ENCODE results near the gene NELFB.

NELFB gene

GRCh38 chr9:137279741-137280473 is 24.8 kb downstream of the NELFB start:
- no peak for TF ChIP-seq CTCF (IDR thresholded peaks at IDR 0.05; ENCODE audit: borderline replicate concordance, insufficient read depth, low read depth, low read length)
- H3K4me3 ChIP-seq (ENCODE audit: low read depth, low read length) = no peak overlapping the region

- TF ChIP-seq CTCF (IDR thresholded peaks at IDR 0.05; ENCODE audit: borderline replicate concordance, insufficient read depth, low read depth, low read length) = peak; percentile 49; the same call in 1 of the 2 replicates
Measured at GRCh38 chr9:137280474-137281344, 25.6 kb downstream of the NELFB start.

GRCh38 chr9:137281345-137282116 is 26.4 kb downstream of the NELFB start:
- TF ChIP-seq CTCF (IDR thresholded peaks at IDR 0.05; ENCODE audit: borderline replicate concordance, insufficient read depth, low read depth, low read length) = no peak
- H3K4me3 ChIP-seq (ENCODE audit: low read depth, low read length) = no peak overlapping the region

More at GRCh38 chr9:137280474-137281344, 25.6 kb downstream of the NELFB start:
- peak overlapping the region; percentile 5 for H3K4me3 ChIP-seq (ENCODE audit: low read depth, low read length)

GRCh38 chr9:137286975-137287383 is 31.9 kb downstream of the NELFB start:
- TF ChIP-seq CTCF (IDR thresholded peaks at IDR 0.05; ENCODE audit: borderline replicate concordance, insufficient read depth, low read depth, low read length) = peak; percentile 56
- H3K4me3 ChIP-seq (ENCODE audit: low read depth, low read length) = no peak overlapping the region

- no peak for TF ChIP-seq CTCF (IDR thresholded peaks at IDR 0.05; ENCODE audit: borderline replicate concordance, insufficient read depth, low read depth, low read length)
- H3K4me3 ChIP-seq (ENCODE audit: low read depth, low read length) = no peak overlapping the region
Measured at GRCh38 chr9:137293094-137293481, 38.0 kb downstream of the NELFB start.

- TF ChIP-seq CTCF (IDR thresholded peaks at IDR 0.05; ENCODE audit: borderline replicate concordance, insufficient read depth, low read depth, low read length) = no peak
- no peak overlapping the region for H3K4me3 ChIP-seq (ENCODE audit: low read depth, low read length)
Measured at GRCh38 chr9:137293482-137294090, 38.5 kb downstream of the NELFB start.

All from GM12875 (cell line).